ENCODE measurements around the gene TOP2A. TPM values are rescaled to one million over a fixed set of nuclear protein-coding genes. Genes with fewer than 3 reads are reported as not detected.

Gene TOP2A
- total RNA-seq, 1 experiment from 2014 or later, result 235 TPM

- H2AFZ ChIP-seq, result no peak overlapping the region
- intact Hi-C loops (cut with micrococcal nuclease; ENCODE audit: unreplicated experiment), result no loop called here
- BruUV-seq (replicated peaks), result no TSS peak
- POLR2A ChIA-PET (ENCODE audit: unreplicated experiment), result no interaction called here
- no peak overlapping the region for H3K4me3 ChIP-seq
- H3K27ac ChIP-seq, result no peak overlapping the region
- H3K9me2 ChIP-seq (ENCODE audit: insufficient read depth), result no peaks in the 10 kb centered on the region
- no peak for DNase-seq
- H4K20me1 ChIP-seq (ENCODE audit: insufficient read depth), result no peaks in the 10 kb centered on the region
- no peaks in the 10 kb centered on the region for H3K27me3 ChIP-seq (ENCODE audit: insufficient read depth, low read depth)
- H3K9me3 ChIP-seq (ENCODE audit: insufficient read depth, low read depth), result no peaks in the 10 kb centered on the region
- H3K4me2 ChIP-seq, result no peak overlapping the region
- CTCF ChIA-PET, result no interaction called here
- peaks cover 12% of the 10 kb centered on the region for H3K4me1 ChIP-seq (replicated peaks; ENCODE audit: insufficient read depth)
- H3K36me3 ChIP-seq (ENCODE audit: low read depth), result no peaks in the 10 kb centered on the region
- H3K79me2 ChIP-seq (ENCODE audit: low read depth), result no peaks in the 10 kb centered on the region
- TF ChIP-seq CTCF (conservative IDR thresholded peaks at IDR 0.05) (no peak), EZH2 (IDR thresholded peaks at IDR 0.05; ENCODE audit: low read depth) (no peak)
- H3F3A ChIP-seq (ENCODE audit: insufficient read depth, low read depth), result peaks cover 15% of the 10 kb centered on the region; the same call in 1 of the 2 replicates
These were observed 9.4 kb upstream of the TOP2A start for GRCh38 chr17:40427002-40427491.

GRCh38 chr17:40425741-40426140, 8.0 kb upstream of the TOP2A start:
- no peak overlapping the region for H2AFZ ChIP-seq
- no peaks in the 10 kb centered on the region for H4K20me1 ChIP-seq (ENCODE audit: insufficient read depth)
- no peaks in the 10 kb centered on the region for H3K9me2 ChIP-seq (ENCODE audit: insufficient read depth)
- no peaks in the 10 kb centered on the region for H3K27me3 ChIP-seq (ENCODE audit: insufficient read depth, low read depth)
- no peak overlapping the region for H3K4me3 ChIP-seq
- ChIA-PET POLR2A (ENCODE audit: unreplicated experiment) (no interaction called here), CTCF (no interaction called here)
- TF ChIP-seq EZH2 (IDR thresholded peaks at IDR 0.05; ENCODE audit: low read depth) (no peak), CTCF (conservative IDR thresholded peaks at IDR 0.05) (no peak)
- no peak overlapping the region for H3K4me2 ChIP-seq
- H3K27ac ChIP-seq, result no peak overlapping the region
- no peaks in the 10 kb centered on the region for H3K79me2 ChIP-seq (ENCODE audit: low read depth)
- DNase-seq, result no peak
- H3K9me3 ChIP-seq (ENCODE audit: insufficient read depth, low read depth), result no peaks in the 10 kb centered on the region
- no peaks in the 10 kb centered on the region for H3K36me3 ChIP-seq (ENCODE audit: low read depth)
- intact Hi-C loops (cut with micrococcal nuclease; ENCODE audit: unreplicated experiment), result no loop called here
- peaks cover 12% of the 10 kb centered on the region for H3K4me1 ChIP-seq (replicated peaks; ENCODE audit: insufficient read depth)
- peaks cover 15% of the 10 kb centered on the region; the same call in 1 of the 2 replicates for H3F3A ChIP-seq (ENCODE audit: insufficient read depth, low read depth)
- no TSS peak for BruUV-seq (replicated peaks)

GRCh38 chr17:40422990-40423633, 5.4 kb upstream of the TOP2A start:
- CTCF ChIA-PET, result interaction anchor here (0.7 kb wide), 1 partner anchor 11 kb away, joined by 6 read pairs; no protein-coding TSS in a partner anchor
- H3K4me3 ChIP-seq, result no peak overlapping the region
- peaks cover 27% of the 10 kb centered on the region for H3K4me1 ChIP-seq (replicated peaks; ENCODE audit: insufficient read depth)
- no peak overlapping the region for H3K27ac ChIP-seq
- H3K27me3 ChIP-seq (ENCODE audit: insufficient read depth, low read depth), result no peaks in the 10 kb centered on the region
- H3K36me3 ChIP-seq (ENCODE audit: low read depth), result no peaks in the 10 kb centered on the region
- H3F3A ChIP-seq (ENCODE audit: insufficient read depth, low read depth), result peaks cover 18% of the 10 kb centered on the region; the same call in 1 of the 2 replicates
- H2AFZ ChIP-seq, result no peak overlapping the region
- no peaks in the 10 kb centered on the region for H3K9me3 ChIP-seq (ENCODE audit: insufficient read depth, low read depth)
- BruUV-seq (replicated peaks), result no TSS peak
- intact Hi-C loops (cut with micrococcal nuclease; ENCODE audit: unreplicated experiment), result no loop called here
- DNase-seq, result peak in 1 of 2 experiments; percentile 71
- no peaks in the 10 kb centered on the region for H3K79me2 ChIP-seq (ENCODE audit: low read depth)
- POLR2A ChIA-PET (ENCODE audit: unreplicated experiment), result interaction anchor here (0.7 kb wide), 2 partner anchors 21 to 42 kb away, joined by 3 to 4 read pairs; no protein-coding TSS in a partner anchor
- TF ChIP-seq CTCF (conservative IDR thresholded peaks at IDR 0.05) (no peak; the same call in 1 of the 2 replicates), EZH2 (IDR thresholded peaks at IDR 0.05; ENCODE audit: low read depth) (no peak)
- H4K20me1 ChIP-seq (ENCODE audit: insufficient read depth), result no peaks in the 10 kb centered on the region
- H3K9me2 ChIP-seq (ENCODE audit: insufficient read depth), result no peaks in the 10 kb centered on the region
- H3K4me2 ChIP-seq, result peak overlapping the region; percentile 34; the same call in 1 of the 2 replicates
